Dermis blood vessel endothelial cell (primary cell): ENCODE measurements around the gene AOC2. TPM values are rescaled to one million over a fixed set of nuclear protein-coding genes. Genes with fewer than 3 reads are reported as not detected.
"Not testable (repeated sequence)": the region's sequence is repeated elsewhere in the genome, so short reads cannot be mapped to it uniquely, and the experiment has no call there.

ENCODE experiments used
- DNase-seq: peaks from one replicate; pipeline ENCODE4 v3.0.0; 2010
- total RNA-seq: library from RNA; depleted of rRNA; stranded (reverse); fragments of >200 nt; gene quantifications from 2 replicates; pipeline ENCODE4 v1.2.3, GENCODE V29; 2014

AOC2 gene
- total RNA-seq, 1 donor from 2014 or later: 0.85 TPM

DNA sequence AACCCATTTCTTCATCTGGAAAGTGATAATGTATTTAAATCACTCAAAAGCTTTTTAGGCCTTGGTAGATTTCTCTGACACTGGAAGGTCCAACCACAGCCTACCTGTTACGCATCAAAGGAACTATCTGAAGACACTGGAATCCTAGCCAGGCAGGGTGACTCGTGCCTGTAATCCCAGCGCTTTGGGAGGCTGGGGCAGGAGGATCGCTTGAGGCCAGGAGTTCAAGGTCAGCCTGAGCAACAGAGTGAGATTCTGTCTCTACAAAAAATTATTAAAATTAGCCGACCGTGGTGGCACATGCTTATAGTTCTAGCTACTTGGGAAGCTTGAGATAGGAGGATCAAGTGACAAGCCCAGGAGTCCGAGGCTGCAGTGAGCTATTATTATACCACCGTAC, 37.8 kb downstream of the AOC2 start:
- DNase-seq: no peak

DNA sequence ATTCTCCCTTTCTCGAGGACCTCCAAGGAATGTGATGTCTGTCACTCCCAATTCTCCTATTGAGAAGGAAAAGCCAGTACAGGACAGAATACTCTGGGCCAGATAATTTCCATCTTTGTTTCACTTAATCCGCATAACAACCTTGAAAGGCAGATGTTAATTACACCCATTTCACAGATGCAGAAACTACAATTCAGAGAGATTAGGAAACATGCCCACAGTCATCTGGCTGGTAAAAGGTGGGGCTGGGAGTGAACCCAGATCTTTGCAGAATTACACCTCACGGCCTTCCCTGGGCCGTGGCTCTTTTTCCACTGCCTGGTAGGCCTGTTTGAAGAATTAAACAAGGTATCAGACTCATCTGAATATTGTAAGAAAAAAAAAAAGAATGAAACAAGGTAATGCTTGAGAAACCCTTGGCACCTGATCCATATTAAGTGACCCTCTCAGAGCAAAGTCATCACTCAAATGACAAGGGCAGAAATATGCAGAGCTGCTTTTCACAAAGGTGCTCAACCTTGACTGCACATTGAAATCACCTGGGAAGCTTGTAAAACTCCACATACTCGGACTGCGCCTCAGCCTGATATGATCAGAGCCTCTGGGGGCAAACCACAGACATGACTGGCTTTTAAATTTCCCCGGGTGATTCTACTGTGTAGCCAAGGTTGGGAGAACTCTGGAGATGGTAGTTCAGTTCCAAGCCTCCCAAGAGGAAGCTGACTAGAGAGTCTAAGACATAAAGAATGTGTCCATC, 39.6 kb downstream of the AOC2 start:
- no peak for DNase-seq

DNA sequence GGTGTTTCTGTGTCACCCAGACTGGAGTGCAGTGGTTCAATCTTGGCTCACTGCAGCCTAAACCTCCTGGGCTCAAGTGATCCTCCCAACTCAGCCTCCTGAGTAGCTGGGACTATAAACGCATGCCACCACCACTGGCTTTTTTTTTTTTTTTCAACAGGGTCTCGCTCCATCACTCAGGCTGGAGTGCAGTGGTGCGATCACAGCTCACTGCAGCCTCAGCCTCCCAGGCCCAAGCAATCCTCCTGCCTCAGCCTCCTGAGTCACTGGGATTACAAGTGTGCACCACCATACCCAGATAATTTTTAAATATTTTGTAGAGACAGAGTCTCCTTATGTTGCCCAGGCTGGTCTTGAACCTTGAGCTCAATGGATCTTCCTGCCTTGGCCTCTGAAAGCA, 41.4 kb downstream of the AOC2 start:
- not testable (repeated sequence) for DNase-seq

DNA sequence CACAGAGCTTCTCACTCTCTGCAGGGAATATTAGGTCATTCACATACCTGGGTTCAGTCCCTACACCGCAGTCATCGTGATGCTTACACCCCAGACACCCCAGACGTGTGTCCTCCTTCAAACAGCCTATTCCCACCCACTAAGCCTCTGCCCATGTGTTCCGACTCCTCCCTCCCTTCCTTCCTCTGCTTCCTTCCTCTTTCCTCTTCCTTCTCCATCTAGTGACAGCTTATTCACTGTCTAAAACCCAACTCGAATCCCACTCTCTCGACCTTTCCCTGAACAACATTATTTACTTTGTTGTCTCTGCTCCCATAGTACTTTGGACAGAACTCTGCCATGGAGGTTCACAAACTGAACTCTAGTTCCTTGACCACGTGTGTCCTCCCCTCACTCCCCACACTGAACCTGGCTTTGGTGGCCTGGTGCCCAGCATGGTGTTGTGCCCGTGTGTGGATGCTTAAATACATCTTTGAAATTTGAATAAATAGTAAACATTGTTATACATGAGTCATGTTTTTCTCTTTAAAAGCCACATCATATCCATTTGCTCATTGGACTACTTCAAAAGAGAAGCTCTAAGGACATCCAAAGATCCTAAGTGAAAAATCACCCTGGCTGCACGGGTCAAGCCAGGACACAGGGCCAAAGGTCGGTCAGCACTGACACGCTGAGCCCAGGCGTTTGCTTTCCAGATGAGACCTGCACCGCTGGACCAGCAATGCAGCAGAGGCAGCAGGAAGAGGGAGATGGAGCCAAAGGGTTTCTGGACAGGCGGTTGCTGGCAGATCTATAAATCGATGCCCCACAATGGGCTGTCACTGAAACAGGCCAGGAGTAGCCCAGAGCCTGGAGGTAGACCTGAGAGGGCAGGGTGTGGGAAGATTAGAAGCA, 42.1 kb downstream of the AOC2 start:
- no peak for DNase-seq

DNA sequence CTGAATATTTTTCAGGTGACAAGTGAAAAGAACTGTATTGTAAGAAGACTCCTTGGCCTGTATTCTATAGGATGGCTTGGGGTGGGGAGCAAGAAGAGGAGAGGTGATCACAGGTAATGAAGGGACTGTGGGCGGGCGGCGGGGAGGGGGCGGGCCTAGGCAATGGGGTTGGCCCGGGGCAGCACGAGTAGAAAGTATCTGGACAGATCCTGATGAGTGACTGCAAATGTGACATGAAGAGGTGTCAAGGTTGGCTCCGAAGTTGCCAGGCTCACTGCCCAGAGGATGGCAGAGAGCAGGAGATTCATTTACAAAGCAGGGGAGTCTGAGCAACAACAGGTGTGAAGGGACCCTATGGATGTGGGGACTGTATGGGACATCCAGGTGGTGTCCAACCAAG, 45.4 kb downstream of the AOC2 start:
- no peak for DNase-seq

DNA sequence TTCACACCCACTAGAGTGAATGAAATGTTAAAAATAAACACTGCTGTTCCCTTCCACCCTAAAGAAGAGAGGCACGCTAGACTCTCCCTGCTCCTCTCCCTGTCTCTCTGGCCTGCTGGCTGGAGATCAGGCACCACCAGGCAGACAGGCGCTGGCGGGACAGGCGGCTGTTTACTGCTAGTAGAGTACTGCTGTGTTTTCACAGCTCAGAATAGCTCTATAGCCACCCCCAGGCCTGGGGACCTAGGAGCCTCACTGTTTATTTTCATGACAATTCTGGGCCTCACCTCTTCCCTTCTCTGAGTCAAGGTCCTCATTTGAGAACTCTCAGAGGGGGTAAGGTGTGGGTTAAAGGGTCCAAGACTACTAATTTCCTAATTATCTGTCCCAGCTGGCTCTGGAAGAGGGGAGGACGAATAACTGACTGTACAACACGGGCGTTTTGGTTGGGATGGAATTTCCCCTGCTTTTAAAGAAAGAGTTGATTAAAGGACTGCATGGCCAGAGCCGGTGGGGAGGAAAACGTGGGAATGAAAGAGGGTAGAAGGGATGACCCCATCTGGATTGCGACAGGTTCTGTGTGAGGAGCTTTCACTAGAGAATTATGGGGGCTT, 47.3 kb downstream of the AOC2 start:
- DNase-seq: peak; percentile 19

DNA sequence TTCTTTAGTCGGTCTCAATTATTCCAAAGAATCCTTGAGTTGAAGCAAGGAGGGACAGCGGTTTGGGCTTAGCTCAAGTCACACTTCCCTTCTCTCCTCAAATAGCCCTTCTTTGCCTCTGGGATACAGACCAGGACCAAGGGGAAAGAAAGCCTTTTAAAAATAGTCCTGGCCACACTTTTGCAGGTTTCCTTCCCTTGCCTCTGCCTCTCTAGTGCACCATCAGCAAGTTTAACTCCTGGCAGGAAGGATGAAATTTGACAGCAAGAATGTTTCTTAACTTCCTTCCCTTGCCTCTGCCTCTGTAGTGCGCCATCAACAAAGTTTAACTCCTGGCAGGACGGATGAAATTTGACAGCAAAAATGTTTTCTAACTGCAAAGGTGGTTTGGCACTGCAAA, 49.0 kb downstream of the AOC2 start:
- DNase-seq: peak; percentile 25

DNA sequence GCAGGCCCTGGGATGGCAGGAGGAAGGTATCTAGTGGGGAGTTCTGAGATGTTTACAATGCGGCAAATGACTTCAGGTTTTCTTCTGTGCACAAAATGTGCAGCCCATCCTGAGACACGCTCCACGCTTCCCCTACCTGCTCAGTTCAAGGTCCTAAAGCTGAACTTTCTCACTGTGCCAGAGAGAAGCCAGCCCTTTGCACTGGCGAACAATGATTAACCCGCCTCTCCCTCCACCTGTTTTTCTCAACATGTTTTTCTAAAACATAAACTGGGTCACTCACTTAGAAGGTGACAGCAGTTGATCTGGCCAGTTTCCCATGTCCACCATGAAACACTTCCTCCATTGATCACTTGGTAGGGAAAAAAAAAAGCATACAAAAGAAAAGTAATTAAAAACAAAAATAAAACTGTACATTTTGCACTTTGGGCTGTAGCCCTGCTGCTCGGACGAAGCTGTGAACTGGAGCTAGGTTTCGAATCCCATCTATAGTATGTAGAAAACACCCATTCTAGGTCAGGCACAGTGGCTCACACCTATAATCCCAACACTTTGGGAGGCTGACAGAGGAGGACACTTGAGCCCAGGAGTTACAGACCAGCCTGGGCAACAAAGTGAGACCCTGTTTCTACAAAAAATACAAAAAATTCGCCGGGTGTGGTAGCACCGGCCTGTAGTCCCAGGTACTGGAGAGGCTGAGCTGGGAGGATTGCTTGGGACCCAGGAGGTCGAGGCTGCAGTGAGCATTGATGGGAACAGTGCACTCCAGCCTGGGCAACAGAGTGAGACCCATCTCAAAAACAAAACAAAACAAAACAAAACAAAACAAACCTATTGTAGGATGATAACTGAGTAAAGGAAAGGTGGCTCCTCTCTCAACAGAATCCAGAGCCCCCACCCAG, 50.2 kb downstream of the AOC2 start:
- peak; percentile 25 for DNase-seq

DNA sequence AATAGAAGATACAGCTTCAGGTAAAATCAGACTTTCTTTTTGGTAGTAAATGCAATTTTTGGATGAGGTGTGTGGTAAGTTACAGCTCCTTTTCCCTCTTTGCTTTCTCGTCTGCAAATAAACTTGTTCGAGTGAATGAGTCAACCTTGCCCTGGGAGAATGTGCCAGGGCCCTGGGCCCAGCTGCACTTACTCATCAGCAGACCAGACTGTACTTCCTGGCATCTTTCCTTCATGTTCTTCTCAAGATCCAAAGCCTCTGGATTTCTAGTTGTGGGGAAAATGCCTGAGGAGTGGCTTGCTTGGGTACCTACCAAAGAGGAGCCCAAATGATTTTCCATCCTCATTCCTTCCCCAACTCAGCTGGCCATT, 50.8 kb downstream of the AOC2 start:
- peak; percentile 88 for DNase-seq

DNA sequence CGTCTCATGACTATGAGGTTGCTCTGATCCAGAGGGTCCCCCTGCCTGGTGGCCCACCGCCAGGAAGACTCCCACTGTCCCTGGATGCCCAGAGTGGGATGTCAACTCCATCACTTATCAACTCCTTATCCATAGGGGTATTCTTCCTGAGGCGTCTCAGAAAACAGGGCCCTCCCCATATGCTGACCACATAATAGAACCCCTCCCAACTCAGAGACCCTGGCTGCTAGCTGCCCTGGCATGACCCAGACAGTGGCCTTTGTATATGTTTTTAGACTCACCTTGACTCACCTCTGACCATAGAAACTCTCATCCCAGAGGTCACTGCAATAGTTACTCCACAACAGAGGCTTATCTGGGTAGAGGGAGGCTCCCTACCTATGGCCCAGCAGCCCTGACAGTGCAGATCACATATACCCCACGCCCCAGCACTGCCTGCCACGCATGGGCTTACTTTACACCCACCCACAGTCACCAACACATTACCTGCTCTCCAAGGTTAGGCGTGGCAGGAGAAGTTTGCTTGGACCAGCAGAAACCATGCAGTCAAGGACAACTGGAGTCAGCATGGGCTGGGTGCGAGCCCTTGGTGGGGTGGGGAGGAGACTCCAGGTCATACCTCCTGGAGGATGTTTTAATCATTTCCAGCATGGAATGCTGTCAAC, 53.9 kb downstream of the AOC2 start:
- no peak for DNase-seq

DNA sequence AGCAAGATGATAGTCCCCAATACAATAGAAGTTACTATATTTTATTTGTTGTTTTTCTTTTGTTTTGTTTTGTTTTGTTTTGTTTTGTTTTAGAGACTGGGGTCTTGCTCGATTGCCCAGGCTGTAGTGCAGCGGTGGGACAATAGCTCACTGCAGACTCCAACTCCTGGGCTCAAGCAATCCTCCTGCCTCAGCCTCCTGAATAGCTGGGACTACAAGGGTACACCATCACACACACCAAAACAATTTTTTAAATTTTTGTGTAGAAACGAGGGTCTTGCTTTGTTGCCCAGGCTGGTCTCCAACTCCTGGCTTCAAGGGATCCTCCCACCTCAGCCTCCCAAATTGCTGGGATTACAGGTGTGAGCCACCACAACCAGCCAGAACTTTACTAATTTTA, 55.6 kb downstream of the AOC2 start:
- not testable (repeated sequence) for DNase-seq

Other genes starting within 250 kb of the AOC2 start
- gene RETREG3, start 235.2 kb upstream of the AOC2 start, total RNA-seq: 63.8 and 72.5 TPM in 2 replicates
- gene TUBG1, start 234.9 kb upstream of the AOC2 start, total RNA-seq: 27.6 and 62.5 TPM in 2 replicates
- gene TUBG2, start 185.3 kb upstream of the AOC2 start, total RNA-seq: 6.4 and 7.7 TPM in 2 replicates
- gene PLEKHH3, start 167.6 kb upstream of the AOC2 start, total RNA-seq: 12.9 and 20.0 TPM in 2 replicates
- 5.1 and 7.9 TPM in 2 replicates for gene CCR10, start 162.7 kb upstream of the AOC2 start, total RNA-seq
- 12.3 and 41.2 TPM in 2 replicates for gene CNTNAP1, start 162.0 kb upstream of the AOC2 start, total RNA-seq
- 12.9 and 18.2 TPM in 2 replicates for gene EZH1, start 99.5 kb upstream of the AOC2 start, total RNA-seq
- gene RAMP2, start 83.4 kb upstream of the AOC2 start, total RNA-seq: 9.7 and 13.1 TPM in 2 replicates
- 46.5 and 53.4 TPM in 2 replicates for gene VPS25, start 71.1 kb upstream of the AOC2 start, total RNA-seq
- gene WNK4, start 64.0 kb upstream of the AOC2 start, total RNA-seq: 3.4 TPM in 2 replicates
- gene COA3, start 45.9 kb upstream of the AOC2 start, total RNA-seq: 52.5 and 75.7 TPM in 2 replicates
- 0.34 TPM in 1 of 2 replicates, not detected in the other for gene CNTD1, start 45.7 kb upstream of the AOC2 start, total RNA-seq
- gene BECN1, start 20.3 kb upstream of the AOC2 start, total RNA-seq: 133 and 168 TPM in 2 replicates
- gene PSME3, start 11.2 kb upstream of the AOC2 start, total RNA-seq: 77.6 and 128 TPM in 2 replicates
- gene AOC3, start 6.6 kb downstream of the AOC2 start, total RNA-seq: 0.17 and 0.51 TPM in 2 replicates
- gene G6PC1, start 56.2 kb downstream of the AOC2 start, total RNA-seq: not detected in 2 replicates
- gene AARSD1, start 119.9 kb downstream of the AOC2 start, total RNA-seq: 16.5 and 20.3 TPM in 2 replicates
- gene PTGES3L, start 135.5 kb downstream of the AOC2 start, total RNA-seq: 0.14 TPM in 1 of 2 replicates, not detected in the other
- gene RUNDC1, start 136.0 kb downstream of the AOC2 start, total RNA-seq: 10.1 and 14.1 TPM in 2 replicates
- 842 and 1,058 TPM in 2 replicates for gene RPL27, start 153.8 kb downstream of the AOC2 start, total RNA-seq
- gene IFI35, start 162.2 kb downstream of the AOC2 start, total RNA-seq: 15.9 and 19.4 TPM in 2 replicates
- gene VAT1, start 177.8 kb downstream of the AOC2 start, total RNA-seq: 195 and 261 TPM in 2 replicates
- 0.14 and 0.17 TPM in 2 replicates for gene RND2, start 180.7 kb downstream of the AOC2 start, total RNA-seq